Measurements from ENCODE around the gene MUC20.
"Not testable (repeated sequence)": the region's sequence is repeated elsewhere in the genome, so short reads cannot be mapped to it uniquely, and the experiment has no call there.

Gene MUC20

GRCh38 chr3:195758721-195759353, 38.1 kb downstream of the MUC20 start:
- no peak for DNase-seq

GRCh38 chr3:195760345-195761122, 39.8 kb downstream of the MUC20 start:
- DNase-seq: no peak

- DNase-seq: no peak
Measured at GRCh38 chr3:195761123-195761566, 40.4 kb downstream of the MUC20 start.

GRCh38 chr3:195761567-195762248, 40.9 kb downstream of the MUC20 start:
- no peak for DNase-seq

- DNase-seq: no peak
Measured at GRCh38 chr3:195762249-195762585, 41.4 kb downstream of the MUC20 start.

GRCh38 chr3:195762611-195763010, 41.8 kb downstream of the MUC20 start:
- DNase-seq: no peak

- DNase-seq: no peak
Measured at GRCh38 chr3:195763076-195763830, 42.5 kb downstream of the MUC20 start.

GRCh38 chr3:195763843-195764825, 43.4 kb downstream of the MUC20 start:
- no peak for DNase-seq

GRCh38 chr3:195764961-195765706, 44.4 kb downstream of the MUC20 start:
- DNase-seq: no peak

GRCh38 chr3:195766671-195767070, 45.9 kb downstream of the MUC20 start:
- no peak for DNase-seq

GRCh38 chr3:195767792-195768191, 47.0 kb downstream of the MUC20 start:
- no peak for DNase-seq

GRCh38 chr3:195768414-195768813, 47.6 kb downstream of the MUC20 start:
- DNase-seq: no peak

GRCh38 chr3:195768831-195769303, 48.1 kb downstream of the MUC20 start:
- no peak for DNase-seq

- no peak for DNase-seq
Measured at GRCh38 chr3:195769551-195769950, 48.8 kb downstream of the MUC20 start.

- DNase-seq: no peak
Measured at GRCh38 chr3:195770081-195770840, 49.5 kb downstream of the MUC20 start.

- DNase-seq: not testable (repeated sequence)
Measured at GRCh38 chr3:195770841-195771645, 50.3 kb downstream of the MUC20 start.

GRCh38 chr3:195771646-195772300, 51.0 kb downstream of the MUC20 start:
- no peak for DNase-seq

GRCh38 chr3:195773956-195774537, 53.3 kb downstream of the MUC20 start:
- DNase-seq: no peak

Data from CD4-positive, alpha-beta T cell treated with Interleukin-17A for 1 hour (primary cell).